Endothelial cell of coronary artery (primary cell): ENCODE results near the gene EFHB. TPM values are rescaled to one million over a fixed set of nuclear protein-coding genes. Genes with fewer than 3 reads are reported as not detected.

Source experiments
- total RNA-seq: library from RNA; depleted of rRNA; stranded (reverse); fragments of >200 nt; gene quantifications from 2 replicates; pipeline ENCODE4 v1.2.3, GENCODE V29; 2014

Gene EFHB, protein sequence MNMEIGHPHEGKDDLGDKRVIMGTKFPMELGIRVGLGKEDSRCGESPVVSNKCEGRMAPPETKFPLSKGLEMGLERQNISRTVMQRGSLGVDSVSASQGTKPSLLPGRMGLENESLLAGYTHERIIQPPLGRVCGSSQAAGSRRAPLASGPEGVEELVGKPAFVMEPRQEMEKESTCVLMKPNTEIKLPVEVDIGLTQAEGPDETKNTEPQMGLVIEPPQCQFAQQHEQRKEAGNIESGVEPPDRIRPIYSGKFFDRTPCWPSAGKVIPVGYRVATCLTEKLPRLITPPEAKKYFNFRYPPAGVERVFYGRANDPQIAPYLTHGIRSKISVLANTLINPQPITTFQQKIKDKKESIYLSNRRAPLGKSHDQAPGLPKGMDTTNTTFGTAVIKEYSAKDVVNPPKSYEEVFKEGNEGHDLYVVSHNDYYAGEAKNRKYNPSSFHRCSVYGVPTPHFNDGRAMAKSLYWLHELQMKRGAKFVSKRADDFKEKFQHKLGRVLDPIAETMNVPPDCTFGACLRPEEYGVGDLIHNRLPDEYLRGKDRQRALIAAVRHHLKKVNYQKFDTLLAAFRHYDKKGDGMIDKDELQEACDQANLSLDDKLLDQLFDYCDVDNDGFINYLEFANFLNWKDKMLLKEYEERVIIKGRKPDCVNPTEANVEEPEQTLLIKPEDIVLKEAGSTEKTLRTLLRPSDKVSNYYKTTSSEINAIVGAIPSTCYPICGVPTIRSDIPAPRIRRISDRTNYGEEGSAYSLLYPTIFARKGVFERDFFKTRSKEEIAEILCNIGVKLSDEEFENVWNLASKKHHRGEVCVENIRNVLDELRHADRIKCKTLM
- total RNA-seq: 0.27 and 0.28 TPM in 2 replicates

DNA sequence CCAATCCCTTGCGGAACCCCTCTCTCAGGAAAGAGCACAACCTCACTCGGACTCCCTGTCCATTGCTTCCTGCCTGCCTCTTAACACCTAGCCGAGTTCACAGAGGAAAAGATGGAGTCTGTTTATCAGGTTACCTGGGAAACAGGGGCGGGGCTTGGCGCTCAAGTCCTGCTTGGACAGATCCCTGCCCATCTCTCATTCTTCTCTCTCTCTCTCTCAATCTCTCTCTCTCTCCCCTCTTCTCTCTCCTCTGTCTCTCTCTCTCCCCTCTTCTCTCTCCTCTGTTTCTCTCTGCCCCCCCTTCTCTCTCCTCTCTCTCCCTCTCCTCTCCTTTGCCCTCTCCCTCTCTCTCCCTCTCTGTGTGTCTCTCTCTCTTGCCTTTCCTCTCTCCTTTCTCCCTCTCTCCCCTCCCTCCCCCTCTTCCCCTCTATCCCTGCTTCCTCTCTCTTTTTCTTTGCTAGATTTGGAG, at the start of gene EFHB:
Gene EFHB (minus strand): TSS at position 120 of the 469 bp plus-strand sequence. CDS start 199 bp downstream, outside the sequence.

DNA sequence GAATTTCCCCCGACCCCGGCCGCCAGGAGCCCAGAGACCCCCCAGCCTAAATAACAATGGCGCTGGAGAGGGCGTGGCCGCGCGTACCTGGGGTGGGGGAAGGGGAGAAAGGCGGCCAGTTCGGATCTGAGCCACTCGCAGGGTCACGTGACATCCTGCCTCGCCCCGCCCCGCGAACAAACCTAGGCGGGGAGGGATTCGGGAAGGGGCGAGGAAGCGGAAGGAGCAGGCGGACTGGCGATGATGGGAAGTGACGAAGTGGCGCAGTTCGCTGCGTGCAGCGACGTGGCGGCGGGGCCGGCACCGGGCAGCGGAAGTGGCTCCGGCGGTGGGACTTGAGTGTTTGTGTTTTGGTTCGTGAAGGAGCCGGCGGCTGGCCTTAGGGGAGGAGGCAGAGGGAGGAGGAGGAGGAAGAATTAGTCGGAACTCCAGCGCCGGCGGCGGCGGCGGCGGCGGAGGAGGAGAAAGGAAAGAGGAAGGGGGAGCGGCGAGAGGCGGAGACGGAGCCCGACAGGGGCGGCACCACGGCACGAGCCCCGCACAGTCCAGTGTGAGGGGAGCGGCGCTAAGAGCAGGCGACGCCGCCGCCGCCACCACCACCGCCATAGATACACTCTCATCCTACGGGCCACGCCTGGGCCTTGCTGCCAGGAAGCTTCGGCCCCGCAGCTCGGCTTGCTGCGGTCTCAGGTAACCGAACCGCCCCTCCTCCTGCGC, 13.0 kb upstream of the EFHB start, which contains the start of gene RAB5A:
Gene RAB5A (plus strand): TSS at position 266 of the 717 bp plus-strand sequence. CDS start 3,802 bp downstream, outside the sequence.

Other genes with a start within 250 kb of the EFHB start
- gene RAB5A, start 12.9 kb upstream of the EFHB start, total RNA-seq: 54.4 and 56.2 TPM in 2 replicates
- gene PP2D1, start 78.0 kb upstream of the EFHB start, total RNA-seq: not detected in 2 replicates
- 6.1 and 9.5 TPM in 2 replicates for gene KAT2B, start 106.2 kb upstream of the EFHB start, total RNA-seq